Neural progenitor cell (in vitro differentiated cells): Measurements from ENCODE around the gene SNUPN.

Source experiments
- EZH2 ChIP-seq: fragments of 200-600 bp; sonication (generic); IDR thresholded peaks from 2 replicates; pipeline ENCODE4 v1.6.1; 2017; ENCODE audit warnings: antibody characterized with exemption, mild to moderate bottlenecking, moderate library complexity
- TF ChIP-seq, protein P1 (sequence below): fragments of 200-600 bp; sonication (generic); IDR thresholded peaks from 2 replicates; pipeline ENCODE4 v1.5.1; 2017; ENCODE audit warnings: antibody characterized with exemption, mild to moderate bottlenecking

DNA sequence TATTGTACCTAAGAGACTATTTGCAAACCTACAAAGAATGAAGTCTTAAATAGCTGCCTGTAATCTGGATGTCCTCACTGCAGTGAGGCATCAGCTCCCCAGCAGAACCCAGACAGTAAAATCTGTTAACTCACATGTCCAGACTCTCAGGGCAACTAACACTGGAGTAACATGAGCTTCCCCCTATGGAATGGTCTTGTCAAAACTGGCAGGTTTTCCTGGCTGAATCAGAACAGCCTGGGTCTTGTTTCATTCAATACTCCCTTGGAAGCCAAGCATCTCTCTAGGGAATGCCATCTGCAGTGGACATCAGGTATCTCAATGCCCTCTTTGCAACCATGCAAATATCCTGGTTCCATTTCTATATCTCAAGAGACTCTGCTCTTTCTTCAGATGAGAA is 70.8 kb downstream of the SNUPN start:
- TF ChIP-seq, protein P1, sequence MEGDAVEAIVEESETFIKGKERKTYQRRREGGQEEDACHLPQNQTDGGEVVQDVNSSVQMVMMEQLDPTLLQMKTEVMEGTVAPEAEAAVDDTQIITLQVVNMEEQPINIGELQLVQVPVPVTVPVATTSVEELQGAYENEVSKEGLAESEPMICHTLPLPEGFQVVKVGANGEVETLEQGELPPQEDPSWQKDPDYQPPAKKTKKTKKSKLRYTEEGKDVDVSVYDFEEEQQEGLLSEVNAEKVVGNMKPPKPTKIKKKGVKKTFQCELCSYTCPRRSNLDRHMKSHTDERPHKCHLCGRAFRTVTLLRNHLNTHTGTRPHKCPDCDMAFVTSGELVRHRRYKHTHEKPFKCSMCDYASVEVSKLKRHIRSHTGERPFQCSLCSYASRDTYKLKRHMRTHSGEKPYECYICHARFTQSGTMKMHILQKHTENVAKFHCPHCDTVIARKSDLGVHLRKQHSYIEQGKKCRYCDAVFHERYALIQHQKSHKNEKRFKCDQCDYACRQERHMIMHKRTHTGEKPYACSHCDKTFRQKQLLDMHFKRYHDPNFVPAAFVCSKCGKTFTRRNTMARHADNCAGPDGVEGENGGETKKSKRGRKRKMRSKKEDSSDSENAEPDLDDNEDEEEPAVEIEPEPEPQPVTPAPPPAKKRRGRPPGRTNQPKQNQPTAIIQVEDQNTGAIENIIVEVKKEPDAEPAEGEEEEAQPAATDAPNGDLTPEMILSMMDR = no peak
- TF ChIP-seq EZH2 = no peak
